GM19193 (cell line): ENCODE data around the gene FDXR.
A peak's percentile ranks its signal among the peaks of the same experiment; 100 is the strongest.

Experiments
- POLR2A ChIP-seq: IDR thresholded peaks from 4 replicates; pipeline ENCODE4 v1.6.1; 2011; ENCODE audit not compliant: insufficient read depth, insufficient read length; ENCODE audit errors: extremely low read depth

FDXR gene, protein sequence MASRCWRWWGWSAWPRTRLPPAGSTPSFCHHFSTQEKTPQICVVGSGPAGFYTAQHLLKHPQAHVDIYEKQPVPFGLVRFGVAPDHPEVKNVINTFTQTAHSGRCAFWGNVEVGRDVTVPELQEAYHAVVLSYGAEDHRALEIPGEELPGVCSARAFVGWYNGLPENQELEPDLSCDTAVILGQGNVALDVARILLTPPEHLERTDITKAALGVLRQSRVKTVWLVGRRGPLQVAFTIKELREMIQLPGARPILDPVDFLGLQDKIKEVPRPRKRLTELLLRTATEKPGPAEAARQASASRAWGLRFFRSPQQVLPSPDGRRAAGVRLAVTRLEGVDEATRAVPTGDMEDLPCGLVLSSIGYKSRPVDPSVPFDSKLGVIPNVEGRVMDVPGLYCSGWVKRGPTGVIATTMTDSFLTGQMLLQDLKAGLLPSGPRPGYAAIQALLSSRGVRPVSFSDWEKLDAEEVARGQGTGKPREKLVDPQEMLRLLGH

DNA sequence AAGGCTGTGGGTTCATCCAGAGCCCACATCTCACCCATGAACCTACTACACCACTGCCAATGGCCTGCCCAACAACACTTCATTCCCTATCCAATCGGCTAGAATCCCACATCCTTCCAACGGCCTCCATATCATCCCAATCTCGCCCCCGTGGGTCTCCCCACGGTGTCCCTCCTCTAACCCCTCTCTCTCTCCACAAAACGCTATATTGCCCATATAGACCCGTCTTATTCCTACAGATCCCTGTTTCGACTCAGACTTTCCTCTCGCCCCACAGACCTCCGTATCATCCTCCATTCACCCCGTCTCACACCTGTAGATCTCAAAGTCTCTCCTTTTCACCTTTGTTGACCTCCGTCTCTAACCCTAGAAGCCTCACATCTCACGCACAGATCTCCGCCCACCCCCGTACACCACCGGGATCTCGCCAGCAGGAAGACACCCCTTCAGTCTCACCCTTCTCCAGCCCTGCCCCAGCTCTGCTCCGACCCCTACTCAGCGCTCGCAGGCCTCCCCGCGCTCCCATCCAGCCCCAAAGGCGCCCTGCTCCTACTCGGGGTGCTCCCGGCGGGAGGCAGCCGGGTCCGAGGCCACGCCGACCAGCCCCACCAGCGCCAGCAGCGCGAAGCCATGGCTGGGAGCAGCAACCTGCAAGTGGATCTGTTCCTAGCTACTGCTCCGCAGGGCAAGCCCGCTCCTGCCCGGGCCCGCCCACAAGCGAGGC, at the start of gene FDXR:
Gene FDXR (minus strand): TSS at position 682 of the 724 bp plus-strand sequence. CDS start 50 bp downstream, at position 632.
- TF ChIP-seq POLR2A = peak; percentile 70

DNA sequence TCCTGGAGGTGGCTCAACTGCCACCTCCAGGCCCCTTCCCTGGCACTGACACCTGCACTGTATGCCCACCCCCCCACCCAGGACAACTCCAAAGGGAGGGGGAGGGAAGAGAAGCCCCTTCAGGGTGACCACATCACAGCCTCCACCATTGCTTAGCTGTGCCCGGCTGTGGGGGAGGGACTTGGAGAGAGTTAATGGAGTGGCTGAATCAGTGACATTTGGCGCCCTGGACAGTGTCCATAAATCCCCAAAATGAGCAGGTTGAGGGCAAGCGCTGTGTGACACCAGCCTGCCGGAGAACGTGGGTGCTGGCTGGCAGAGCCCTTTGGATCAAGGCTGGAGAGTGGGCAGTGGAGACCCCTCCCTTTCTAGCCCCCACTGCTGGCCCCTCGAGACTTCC, 49.4 kb upstream of the FDXR start:
- no peak for TF ChIP-seq POLR2A

DNA sequence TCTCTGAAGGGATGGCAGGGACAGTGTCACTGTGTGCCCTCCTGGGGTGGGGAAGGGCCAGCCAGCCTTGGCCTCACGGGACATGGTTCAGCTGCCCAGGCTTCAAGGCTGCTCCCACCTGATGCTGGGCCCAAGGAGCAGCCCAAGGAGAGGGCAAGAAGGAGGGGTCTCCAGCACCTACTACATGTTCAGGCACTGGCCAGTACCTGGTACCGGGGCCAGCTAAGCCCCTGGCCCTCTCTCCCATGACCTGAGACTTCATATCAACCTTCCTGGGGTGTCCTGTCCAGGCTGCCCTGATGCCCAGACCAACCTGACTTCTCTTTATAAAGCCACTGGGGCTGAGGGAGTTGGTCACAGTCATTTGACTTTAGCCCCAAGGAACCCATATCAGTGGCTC, 49.0 kb upstream of the FDXR start:
- no peak for TF ChIP-seq POLR2A

DNA sequence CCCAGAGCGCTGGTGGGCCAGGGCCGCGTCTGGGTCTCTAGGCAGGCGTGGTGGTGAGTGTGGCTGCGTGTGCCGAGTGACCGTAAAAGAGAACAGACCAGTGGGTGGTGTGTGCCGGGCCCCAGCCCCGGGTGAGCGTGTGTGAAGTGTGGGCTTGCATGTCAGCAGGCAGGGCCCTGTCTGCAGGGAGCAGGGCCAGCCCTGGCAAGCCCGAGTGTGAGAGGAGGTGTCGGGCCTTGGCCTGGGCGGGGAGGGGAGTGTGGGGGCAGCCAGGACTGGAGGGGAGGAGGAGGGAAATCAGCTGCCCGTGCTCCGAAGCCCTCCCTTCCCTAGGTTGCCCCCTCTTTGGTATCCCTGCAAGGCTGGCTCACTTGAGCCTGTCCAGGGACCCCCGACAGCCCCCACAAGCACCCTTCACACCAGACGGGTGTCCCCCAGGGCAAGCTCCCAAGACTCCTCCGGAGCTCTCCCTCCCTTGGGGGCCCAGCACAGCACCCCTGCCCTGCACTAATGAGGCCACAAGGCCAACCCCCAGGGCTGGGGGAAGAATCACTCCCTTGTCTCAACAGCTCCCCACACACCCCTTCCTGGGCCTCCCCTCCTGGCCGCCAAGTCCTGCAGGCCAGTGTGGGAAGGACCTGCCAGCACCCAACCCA, 48.4 kb upstream of the FDXR start:
- TF ChIP-seq POLR2A = no peak

DNA sequence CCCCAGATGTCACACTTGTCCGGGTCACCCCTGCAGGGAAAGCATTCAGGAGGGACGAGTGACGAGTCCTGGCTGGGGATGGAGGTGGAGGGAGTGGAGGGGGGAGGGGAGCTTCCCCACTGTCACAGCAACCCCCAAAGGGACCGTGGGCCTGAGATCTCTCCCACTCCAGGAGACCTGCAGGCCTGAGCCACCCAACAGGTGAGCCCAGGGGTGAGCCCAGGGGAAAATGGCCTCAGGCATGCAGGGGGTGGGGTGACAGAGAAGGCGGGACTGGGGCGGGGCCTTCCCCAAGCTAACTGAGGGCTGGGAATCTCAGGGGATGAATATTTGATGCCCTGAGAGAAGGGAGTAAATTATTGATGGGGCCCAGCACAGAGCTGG, 47.8 kb upstream of the FDXR start:
- TF ChIP-seq POLR2A = no peak

DNA sequence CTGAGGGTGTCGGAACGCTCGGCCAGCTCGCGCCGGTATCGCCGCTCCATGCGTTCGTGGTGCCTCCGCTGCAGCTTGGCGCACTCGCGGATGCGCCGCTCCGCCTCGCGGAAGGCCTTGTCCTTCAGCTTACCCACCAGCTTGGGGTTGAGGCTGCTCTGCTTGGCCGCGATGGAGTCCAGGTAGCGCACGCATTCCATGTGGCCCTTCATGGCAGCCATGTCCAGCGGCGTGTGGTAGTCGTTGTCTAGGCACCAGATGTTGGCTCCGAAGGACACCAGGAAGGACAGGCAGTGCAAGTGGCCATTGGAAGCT, 47.5 kb upstream of the FDXR start:
- TF ChIP-seq POLR2A = no peak

DNA sequence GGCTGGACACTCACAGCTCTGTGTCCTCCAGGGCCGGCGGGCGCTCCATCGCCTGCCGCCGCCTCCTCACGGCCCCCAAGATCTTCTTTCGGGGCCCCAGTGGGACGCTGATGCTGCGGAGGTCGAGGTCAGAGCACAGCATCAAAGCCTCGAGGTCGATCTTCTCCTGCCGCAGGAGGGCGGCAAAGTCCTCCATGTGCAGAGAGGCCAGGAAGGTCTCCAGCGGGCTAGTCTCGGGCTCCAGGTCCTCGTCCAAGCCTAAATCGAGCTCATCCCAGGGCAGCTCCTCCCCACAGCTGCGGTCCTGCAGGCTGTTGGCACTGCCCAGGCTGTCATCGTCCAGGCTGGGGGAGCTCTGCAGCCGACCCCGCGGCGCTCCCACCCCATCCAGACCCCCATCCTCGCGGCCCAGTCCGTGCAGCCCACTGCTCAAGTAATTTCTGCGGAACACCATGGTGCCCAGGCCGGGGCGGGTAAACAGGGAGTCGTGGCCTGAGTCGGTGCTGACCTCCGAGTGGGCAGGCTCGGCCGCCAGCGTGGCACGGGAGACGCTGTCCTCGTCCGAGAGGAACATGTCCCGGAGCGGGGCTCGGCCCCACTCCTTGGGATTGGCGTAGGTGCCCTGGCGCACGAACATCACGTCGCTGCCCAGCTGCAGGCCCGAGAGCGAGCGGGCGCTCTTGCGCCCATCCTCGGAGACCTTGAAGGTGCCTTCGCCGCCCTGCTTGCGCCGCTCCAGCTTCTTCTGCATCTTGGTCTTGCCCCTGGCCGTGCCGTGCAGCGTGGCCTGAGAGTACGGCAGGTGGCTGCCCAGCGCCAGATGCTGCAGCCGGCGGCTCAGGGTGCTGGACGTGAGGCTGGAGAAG, 46.9 kb upstream of the FDXR start:
- no peak for TF ChIP-seq POLR2A

DNA sequence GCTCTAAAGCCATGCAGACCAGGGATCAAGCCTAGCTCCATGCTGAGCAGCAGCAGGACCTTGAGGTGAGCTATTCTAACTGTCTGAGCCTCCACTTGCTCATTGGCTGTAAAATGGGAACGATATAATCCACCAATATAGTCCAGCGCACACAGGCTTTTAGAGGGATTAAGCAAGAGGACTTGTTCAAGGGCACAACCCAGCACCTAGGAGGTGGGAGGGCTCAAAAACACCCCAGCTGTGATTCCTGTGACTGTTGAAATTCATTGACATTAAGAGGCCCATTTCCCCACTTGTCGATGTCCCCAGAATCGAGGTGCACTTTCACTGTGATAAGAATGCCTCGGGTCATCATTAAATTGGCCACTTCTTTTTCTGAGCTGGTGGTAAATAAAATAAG, 46.1 kb upstream of the FDXR start:
- TF ChIP-seq POLR2A = no peak

DNA sequence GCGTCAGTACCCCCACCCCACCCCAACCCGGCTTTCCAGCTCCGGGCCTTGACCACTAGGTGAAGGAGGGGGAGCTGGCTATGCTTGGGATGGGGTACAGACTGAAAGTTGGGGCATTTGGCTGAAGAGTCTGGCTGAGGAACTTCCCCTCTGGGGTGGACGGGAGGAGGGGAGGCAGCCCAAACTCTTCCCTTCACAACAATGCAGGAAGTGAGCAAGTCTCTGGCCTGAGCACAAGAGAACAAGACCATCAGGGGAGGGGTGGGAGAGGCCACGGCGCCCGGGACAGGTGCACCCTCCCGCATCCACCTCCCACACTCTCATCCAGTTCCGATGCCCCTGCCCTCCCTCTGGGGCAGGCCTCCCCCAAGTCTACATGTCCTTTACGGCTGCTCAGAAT, 44.6 kb upstream of the FDXR start:
- no peak for TF ChIP-seq POLR2A

DNA sequence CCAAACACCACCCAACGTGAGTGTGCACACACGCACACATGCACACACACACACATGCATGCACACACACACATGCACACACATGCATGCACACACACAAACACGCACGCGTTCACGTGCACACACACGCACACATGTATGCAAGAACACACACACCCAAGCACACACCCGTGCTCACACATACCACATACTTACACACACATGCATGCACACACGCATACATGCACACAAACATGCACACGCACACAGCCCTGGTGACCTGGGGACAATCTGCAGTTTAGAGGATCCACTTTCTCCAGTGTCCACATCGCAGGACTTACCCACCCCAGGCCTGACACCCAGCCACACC, 44.0 kb upstream of the FDXR start:
- no peak for TF ChIP-seq POLR2A

DNA sequence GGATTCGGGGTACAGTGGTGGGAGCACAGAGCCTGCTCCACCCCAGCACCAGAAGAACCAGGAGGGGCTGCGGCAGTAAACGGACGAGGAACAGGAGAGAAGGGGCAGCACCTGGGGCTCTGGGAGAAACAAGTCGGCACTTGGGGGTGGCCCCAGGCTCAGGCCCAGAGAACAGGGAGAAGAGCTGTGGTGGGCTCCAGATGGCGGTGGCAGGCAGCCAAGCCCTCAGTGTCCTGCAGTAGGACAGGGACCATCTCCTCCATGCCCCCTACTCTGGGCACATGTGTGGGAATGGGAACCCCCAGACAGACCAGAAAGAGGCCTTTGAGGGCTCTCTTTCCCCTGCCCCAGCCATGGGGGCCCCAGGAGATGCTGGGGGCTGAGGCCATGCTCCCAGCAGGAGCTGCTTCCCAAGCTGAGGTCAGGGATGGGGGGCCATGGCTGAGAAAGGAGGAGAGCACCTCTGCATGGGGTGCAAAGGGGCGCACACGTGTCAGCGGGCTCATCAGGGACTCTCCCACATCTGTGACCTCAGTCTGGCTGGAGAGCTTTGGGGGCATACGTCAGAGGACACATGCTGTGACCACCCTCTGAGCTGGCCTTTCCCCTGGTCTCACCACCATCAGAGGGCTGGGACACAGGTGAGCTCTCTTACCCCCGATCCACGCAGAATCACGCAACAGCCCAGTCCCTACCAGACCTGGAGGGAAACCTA, 43.5 kb upstream of the FDXR start:
- TF ChIP-seq POLR2A = no peak

DNA sequence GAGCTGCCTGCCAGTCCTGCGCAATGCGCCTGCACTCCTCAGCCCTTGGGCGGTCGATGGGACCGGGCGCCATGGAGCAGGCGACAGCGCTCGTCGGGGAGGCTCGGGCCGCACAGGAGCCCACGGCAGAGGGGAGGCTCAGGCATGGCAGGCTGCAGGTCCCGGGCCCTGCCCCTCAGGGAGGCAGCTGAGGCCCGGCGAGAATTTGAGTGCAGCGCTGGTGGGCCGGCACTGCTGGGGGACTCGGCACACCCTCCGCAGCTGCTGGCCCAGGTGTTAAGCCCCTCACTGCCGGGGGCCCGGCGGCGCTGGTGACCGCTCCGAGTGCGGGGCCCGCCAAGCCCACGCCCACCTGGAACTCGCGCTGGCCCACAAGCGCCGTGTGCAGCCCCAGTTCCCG, 34.2 kb upstream of the FDXR start:
- no peak for TF ChIP-seq POLR2A

DNA sequence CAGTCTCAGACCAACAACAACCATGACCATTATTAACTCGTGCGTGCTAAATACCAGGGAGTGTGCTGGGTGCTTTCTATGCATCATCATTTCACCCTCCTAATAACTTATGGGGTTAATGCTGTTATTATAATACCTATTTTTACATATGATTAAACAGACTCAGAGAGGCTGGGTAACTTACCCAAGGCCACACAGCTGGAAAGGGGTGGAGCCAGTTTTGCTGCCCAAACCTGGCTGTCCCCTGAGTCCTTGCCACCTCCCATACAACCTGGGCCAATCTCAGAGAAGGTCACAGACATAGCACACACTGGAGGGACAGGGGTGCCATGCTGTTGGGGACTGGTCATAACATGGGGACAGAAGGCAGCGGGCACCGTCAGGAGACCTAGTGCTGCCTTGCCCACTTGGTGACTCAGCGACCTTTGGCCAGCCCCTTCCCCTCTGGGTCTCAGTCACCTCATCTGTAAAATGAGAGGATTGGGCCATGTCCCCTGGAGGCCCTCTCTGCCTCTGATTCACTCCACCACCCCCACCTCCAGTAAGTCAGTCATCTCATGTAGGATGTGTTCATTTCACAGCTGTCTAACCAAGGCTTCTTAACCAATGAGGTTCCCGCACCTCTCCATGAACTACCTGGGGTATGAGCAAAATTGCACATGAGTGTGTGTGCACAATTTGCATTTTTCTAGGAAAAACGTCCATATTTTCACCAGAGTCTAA, 32.1 kb upstream of the FDXR start:
- TF ChIP-seq POLR2A = no peak

DNA sequence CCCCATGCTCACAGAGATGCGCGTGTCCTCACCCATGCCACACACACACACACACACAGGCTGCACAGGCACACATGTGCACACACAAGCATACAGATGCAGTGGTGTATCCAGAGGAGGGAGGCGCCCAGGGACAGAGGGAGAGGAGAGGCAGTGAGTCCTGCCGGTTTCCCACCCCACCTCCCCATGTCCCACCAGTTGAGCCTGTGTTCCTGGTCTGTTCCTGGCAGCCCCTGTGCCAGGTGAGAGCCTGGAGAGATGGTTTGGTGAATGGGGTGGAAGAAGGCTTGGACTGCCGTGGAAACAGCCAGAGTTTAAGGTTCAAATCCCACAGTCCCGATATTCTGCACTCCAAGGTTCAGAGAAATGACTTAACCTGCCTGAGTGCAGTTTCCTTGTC, 30.9 kb upstream of the FDXR start:
- TF ChIP-seq POLR2A = no peak
